ENCODE measurements around the gene KLHL8.
"Not testable (repeated sequence)": the region's sequence is repeated elsewhere in the genome, so short reads cannot be mapped to it uniquely, and the experiment has no call there.

KLHL8 gene

DNA sequence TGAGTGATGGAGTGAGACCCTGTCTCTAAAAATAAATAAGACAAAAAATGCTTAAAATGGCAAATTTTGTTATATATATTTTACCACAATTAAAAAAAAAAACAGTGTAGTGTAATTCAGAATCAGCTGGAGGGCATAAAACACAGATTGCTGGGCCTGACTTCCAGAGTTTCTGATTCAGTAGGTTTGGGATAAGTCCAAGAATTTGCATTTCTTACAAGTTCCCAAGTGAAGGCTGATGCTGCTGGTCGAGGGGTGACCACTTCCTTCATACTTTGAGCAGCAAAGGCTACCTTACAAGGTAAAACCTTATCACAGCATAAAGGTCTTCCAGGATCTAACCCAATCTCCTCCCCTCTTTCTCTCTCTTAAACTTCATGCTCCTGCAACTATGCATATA is 40.7 kb downstream of the KLHL8 start:
- DNase-seq (ENCODE audit: low spot score), result no peak

DNA sequence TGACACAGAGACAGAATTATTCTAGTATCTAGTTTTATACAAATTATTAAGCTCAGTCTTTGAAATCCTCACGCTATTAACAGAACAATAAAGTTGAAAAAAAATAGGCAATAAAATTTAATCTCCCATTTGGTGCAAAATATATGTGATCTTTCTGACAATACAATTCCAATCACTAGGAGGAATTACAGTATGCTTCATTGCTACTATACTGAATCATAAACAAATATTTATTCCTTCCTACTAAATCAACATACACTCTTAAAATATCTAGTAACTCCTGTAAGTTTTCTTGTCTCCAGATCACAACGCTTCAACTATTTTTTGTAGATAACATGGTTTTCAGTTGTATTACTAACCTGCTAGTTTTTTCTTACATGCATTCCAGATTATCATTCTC is 45.7 kb downstream of the KLHL8 start:
- no peak for DNase-seq (ENCODE audit: low spot score)

DNA sequence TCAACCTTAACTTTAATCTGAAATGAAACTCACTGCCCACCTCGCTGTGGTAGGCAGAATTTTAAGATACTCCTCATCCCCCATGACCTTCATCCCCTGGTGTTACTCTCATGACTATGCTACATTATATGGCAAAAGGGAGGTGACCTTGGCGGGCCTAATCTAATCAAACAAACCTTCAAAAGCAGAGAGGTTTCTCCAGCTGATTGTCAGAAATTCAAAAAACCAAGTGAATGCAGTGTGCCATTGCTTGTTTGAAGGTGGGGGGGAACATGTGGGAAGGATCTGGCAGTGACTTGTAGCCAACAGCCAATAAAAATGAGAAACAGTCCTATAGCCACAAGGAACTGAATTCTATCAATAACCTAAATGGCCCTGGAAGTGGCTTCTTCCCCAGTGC is 48.5 kb downstream of the KLHL8 start:
- no peak for DNase-seq (ENCODE audit: low spot score)

DNA sequence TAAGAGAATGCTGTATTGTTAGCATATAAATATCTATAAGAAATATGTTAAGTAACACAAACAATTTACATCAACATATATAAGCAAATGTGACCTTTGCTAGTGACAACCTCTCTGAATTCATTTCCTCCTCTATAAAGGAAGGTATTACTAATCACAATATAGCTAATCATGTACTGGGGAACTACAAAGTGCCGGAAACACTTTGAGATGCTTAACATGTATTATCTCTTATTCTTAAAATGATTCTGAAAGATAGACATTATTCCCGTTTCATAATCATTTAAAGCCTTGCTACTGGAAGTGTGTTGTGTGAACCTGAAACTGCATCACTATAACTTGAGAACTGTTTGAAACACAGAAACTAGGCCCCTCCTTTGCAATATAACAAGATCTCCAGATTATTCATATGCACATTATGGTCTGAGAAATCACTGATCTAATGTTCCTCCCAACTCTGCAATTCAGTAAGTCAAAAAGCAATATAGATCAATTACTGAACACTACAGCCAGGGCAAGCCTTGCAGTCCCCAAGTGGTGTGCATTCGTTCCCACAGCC is 54.0 kb downstream of the KLHL8 start:
- peak; percentile 16 for DNase-seq (ENCODE audit: low spot score)

DNA sequence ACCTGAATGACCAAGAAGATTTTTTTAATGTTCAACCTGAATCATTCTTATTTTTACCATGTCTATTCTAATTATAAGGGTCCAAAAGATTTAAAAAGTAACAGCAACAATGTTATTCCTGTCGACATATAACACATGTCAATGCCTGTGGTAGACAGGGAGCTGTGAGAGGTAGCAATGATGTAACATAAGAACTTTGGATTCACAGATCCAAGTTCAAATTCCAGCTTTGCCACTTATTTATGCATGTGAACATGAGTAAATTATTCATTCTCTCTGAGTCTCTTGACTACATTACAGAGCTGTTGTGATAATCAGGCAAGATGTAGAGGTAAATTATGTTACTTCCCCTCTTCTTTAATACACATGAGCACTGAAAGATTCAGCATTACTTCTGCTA is 54.5 kb downstream of the KLHL8 start:
- DNase-seq (ENCODE audit: low spot score), result no peak

DNA sequence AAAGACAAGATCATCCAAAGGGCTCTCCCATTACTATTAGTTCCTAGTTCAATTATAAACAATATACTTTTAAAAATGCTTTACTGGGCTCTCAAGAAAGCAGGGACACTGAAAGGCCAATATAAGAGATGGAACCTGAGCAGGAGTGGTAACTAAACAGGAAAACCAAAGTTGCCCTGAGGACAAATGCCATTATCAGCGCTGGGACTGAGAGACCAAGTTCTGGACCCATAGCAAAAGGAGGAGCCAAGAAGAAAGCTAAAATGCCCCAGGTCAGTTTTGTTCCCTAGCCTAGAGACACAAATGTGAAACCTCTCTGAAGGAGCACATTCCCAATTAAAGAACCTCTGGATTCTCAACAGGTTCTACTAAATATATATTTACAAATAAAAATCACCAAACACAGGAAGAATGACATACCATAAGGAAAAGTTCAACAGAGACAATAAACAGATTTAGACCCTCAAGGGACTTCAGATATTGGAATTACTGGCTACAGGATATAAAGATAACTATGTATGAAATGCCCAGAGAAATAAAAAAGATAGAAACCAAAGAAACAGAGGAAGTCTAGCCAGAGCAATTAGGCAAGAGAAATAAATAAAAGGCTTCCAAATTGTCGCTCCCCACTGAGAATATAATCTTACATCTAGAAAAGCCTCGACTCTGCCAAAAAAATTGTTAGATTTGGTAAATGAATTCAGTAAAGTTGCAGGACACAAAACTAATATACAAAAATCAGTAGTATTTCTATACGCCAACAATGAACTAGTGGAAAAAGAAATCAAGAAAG is 67.1 kb downstream of the KLHL8 start:
- DNase-seq (ENCODE audit: low spot score), result no peak

DNA sequence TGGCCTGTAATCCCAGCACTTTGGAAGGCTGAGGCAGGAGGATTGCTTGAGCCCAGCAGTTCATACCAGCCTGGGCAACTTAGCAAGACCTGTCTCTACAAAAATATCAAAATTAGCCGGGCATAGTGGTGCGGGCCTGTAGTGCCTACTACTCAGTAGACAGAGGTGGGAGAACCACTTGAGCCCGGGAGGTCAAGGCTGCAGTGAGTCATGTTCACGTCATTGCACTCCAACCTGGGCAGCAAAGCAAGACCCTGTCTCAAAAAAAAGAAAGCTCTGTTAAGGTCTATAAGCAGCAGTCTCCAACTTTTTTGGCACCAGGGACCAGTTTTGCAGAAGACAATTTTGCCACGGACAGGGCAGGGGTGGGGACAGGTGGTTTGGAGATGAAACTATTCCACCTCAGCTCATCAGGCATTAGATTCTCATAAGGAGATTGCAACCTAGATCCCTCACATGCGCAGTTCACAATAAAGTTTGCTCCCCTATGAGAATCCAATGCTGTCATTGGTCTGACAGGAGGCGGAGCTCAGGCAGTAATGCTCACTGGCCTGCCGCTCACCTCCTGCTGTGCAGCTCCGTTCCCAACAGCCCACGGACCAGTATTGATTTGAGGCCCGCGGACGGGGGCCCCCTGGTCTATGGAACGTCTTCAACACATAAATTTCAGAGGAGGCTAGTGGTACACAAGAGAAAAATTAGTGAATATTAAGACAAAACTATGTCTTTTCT is 67.9 kb downstream of the KLHL8 start:
- DNase-seq (ENCODE audit: low spot score), result no peak

DNA sequence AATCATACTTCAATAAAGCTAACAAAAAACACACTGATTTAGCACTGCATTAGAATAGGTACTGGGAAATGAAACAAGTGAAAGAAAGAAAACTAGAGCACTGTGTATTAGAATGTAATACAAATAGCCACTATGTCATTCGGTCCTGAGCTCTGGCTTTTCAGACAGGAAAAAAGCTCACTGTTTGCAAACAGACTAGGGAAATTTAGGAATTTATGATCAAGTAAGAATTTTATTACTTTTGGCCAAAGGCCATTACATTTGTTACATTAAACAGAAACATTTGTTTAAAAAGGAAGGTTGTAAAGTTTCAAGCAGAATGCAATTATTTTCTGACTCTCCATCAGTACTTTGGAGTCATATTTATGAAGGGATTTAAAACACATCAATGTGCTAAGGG is 68.7 kb downstream of the KLHL8 start:
- DNase-seq (ENCODE audit: low spot score), result no peak

DNA sequence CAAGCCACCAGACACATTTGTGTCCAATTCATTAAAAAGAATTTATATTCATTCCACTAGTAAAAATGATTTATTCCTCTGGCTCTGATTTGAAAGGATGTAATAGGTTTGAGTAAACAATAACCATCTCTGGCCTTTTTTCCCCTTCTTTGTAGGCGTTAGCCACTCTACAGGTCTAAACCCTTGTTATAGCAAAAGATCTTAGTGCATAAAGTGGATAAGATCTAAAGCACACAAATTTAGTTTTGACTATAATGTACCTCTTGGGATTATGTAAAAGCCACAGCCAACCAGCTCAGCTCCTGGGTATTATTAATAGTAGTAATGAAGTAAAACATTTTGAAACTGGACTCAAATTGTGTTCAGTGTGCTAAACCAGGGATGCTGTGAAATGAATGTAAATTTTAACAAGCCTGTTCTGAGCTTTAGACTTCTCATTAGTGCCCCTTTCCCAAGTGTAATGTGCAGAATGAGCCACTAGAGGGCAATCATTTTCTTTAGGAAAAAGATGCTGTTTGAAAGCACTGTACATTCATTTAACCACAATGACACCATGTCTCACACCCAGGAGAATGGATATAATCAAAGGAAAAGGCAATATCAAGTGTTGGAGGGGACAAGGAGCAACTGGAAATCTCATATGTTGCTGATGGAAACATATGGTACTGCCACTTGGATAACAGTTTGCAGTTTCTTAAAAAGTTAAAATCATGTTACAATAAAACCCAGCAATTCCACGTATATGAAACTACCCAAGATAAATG is 69.7 kb downstream of the KLHL8 start:
- peak; percentile 74 for DNase-seq (ENCODE audit: low spot score)

DNA sequence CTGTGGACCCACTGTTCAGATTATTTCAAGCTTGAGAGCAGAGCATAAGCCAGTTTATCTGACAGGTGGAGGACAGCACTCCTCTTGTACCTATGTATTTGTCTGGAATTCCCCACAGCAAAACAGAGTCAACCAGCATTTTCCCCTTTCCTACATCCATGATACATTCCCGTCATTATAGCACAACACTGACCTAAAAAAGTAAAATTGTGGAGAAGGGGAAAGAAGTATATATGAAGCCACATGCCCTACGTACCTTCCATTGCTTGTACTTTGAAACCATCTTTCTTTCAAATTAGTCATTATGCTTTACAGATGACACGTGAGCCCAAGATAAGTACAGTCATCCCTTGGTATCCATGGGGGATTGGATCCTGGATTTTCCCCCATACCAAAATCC is 73.3 kb downstream of the KLHL8 start:
- DNase-seq (ENCODE audit: low spot score), result no peak

DNA sequence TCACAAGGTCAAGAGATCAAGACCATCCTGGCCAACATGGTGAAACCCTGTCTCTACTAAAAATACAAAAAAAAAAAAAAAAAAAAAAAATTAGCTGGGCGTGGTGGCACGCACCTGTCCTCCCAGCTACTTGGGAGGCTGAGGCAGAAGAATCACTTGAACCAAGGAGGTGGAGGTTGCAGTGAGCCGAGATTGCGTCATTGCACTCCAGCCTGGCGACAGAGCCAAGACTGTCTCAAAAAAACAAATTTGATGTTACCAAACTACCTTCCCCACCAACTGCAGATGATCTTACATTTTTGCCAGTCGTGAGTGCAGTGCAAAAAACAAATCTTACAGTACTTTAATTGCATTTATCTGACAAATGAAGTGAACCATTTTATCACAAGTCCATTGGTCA is 74.5 kb downstream of the KLHL8 start:
- not testable (repeated sequence) for DNase-seq (ENCODE audit: low spot score)

DNA sequence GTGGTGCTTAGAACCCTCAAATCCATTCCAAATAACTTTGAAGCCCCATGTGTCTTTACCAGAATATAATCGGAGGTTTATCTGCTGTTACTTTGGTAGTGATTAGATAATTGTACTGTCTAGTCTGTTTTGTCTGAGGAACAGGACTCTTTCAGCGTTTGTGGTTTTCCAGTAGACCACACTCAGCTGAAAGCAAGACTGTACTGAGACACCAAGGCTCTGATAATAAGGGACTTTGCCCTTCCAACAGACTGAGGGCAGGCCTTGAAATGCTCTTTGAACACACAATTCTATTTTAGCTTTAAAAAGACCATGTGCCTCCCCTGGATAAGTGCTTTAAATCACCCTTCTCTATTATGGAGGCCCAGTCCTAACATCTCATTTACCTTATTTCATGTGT is 76.1 kb downstream of the KLHL8 start:
- no peak for DNase-seq (ENCODE audit: low spot score)

DNA sequence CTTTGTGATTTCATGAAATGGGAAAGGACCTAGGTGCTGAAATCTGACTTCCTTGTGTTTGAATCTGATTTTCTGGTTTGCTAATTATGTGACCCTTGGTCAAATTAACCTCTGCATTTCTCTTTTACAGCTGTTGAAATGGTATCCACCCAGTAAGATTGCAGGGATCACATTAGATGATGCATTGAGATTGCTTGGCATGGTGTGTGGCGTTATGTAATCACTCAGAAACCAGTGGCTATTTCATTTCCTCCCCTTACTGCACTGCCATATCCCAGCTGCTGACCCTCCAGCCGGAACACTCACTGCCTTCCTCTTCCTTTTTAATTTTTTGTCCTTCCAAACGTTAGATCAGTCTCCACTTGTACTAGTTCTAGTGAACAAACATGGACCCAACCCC is 79.0 kb downstream of the KLHL8 start:
- DNase-seq (ENCODE audit: low spot score), result no peak

DNA sequence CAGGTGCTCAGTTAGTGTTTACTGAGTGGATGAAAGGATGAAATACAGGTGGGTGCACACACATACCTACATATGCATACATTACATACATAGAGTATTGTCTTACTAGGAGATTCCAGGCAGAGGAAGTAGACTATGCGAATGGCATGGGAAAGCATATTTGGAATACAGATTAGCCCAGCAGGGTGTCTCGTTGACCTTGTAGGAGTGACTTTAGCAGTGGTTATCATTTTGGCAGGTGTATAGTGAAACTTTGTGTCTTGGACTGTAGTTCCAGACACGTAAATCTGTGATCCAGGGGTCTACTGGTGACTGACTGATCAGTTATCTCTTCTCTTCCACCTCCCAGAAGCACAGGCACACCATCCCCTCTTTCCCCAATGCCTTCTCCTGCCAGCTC is 86.3 kb downstream of the KLHL8 start:
- no peak for DNase-seq (ENCODE audit: low spot score)

DNA sequence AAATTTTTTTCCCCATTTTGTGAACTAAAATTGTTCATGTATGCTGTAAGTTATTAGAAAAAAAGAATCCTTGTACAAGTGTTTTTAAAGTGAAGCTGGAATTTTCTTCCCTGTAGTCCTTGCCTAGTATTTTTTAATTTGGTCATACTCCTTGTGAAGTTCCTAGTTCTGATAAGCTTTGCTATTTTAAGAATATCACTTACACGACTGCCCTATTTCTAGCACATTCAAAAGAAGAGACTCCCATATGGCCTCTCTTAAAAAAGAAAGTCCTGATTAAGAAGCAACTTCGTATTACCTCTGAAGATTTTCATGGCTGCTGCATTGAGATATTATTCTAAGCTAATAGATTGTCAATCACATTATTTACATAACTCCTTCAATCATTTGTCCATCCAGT is 87.2 kb downstream of the KLHL8 start:
- DNase-seq (ENCODE audit: low spot score), result no peak

DNA sequence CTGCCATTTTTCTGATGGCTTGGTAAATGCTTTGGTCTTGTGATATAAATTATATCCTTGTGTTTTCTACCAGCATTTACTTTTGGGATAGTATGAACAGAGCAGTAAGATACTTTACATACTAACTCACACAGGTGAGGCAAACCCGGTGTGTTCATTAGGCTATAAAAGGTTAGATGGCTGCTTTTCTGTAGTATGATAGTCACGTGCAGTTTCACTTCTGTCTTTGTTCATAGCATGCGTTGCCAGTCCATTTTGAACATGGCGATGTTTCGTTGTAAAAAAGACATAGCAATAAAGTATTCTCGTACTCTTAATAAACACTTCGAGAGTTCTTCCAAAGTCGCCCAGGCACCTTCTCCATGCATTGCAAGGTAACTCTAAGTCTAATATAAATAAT is 88.4 kb downstream of the KLHL8 start:
- DNase-seq (ENCODE audit: low spot score), result no peak

DNA sequence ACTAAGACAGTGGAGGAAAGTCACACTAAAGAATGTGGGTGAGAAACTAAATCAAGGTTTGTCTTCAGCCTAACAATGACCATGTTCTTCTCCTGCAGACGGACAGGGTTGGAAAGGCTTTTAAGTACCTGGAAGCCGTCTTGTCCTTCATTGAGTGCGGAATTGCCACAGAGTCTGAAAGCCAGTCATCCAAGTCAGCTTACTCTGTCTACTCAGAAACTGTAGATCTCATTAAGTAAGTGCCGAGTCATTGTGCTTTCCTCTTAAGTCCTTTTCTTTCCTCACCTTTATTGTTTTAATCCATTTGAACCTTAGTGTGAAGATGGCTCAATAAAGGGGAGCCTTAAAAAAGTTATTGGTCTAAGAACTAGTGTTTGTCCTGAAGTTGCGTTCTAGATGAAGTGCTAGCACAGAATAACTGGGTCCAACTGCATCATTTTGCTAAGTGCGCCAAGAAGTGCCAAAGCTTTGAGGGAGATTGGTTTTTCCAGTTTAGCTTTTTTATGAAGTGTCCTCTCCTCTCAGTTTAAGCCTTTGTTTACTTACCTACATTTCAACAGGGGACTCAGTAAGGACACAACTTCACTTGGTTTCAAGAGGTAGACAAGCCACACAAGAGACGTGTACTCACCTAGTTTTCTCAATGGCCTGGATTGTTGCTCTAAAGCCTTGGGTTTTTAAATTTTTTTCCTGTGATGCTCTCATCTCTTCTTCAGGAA is 89.3 kb downstream of the KLHL8 start:
- DNase-seq (ENCODE audit: low spot score), result no peak

DNA sequence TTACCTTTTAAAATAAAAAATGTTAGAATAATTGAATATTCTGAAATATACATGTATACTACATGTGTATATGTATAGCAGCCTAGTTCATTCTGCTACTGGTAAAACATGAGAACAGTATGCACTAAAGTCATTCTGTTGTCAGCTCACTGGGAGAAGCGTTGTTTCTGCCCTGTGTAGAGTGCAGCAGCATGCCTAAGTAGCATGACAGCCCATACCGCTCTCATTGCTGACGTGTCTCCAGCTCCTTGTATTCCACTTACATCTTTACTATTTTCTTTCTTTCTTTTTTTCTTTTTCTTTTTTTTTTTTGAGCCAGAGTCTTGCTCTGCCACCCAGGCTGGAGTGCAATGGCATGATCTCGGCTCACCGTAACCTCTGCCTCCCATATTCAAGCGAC is 90.7 kb downstream of the KLHL8 start:
- no peak for DNase-seq (ENCODE audit: low spot score)

DNA sequence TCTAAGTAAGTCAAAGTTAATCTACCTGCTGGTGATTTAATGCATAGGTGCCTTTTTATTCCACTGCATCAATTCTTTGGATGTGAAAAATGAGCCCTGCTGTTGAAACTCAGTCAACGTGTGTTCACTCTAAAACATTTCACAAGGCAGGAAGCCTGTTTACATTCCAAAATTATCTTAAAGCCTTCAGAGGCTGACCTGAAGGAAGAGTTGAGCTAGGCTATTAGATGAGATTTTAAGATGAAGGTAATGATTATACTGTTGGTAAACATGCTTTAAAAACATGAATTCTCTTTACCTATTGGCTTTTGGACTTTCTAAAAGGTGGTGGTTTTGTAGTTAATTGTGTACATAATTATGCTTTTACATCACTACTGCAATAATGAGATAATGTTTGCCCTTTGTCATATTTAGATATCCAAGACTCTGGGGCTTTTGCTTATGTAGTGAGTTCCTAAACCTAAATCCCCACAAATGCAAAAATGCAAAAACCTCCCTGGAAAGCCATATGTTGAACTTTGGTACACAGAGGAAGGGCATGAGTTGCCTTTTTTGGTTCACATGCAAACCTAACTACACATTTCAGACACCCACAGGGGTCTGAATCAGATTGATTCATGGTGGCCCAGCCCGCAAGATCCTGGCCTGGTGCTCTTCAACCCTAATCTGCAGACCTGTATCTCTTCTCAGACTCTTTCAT is 92.3 kb downstream of the KLHL8 start:
- DNase-seq (ENCODE audit: low spot score), result no peak

DNA sequence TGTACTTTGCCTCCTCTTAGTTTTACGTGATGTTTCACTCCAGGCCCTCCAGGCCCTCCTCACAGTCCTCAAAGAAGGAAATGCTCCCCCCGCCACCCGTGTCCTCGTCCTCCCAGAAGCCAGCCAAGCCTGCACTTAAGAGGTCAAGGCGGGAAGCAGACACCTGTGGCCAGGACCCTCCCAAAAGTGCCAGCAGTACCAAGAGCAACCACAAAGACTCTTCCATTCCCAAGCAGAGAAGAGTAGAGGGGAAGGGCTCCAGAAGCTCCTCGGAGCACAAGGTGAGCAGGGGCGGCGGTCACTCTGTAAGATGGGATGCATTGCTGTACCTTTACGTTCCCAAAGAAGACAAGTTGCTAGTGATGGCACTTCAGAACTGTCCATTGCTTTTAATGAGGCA is 94.4 kb downstream of the KLHL8 start:
- DNase-seq (ENCODE audit: low spot score), result no peak

DNA sequence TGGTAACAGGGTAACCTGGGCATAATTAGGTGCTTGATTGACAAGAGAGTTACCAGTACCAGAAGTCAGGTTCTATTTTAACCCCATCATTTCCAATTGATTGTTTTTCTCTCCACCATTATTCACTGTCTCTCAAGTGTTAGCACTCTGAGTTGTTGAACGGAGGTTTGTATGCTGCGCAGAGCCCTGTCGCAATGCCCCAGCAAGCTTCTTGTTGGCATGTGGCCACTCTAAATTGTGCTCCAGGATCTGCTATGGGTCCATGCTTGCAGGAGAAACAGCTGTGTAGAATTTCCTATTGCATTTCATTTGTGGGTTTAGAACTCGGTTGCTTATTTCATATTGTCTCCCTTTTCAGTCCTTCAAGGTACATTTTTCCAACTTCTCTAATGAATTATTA is 98.2 kb downstream of the KLHL8 start:
- no peak for DNase-seq (ENCODE audit: low spot score)
